Choroid plexus epithelial cell (primary cell): Measurements from ENCODE around the gene CRHR2.

Experiments
- DNase-seq: peaks from one replicate; pipeline ENCODE4 v3.0.0-alpha.2; 2010; ENCODE audit warnings: low read depth
- H3K4me3 ChIP-seq: 2 replicates; pipeline ENCODE4 v1.5.1; 2011; ENCODE audit warnings: low read depth, mild to moderate bottlenecking, control low read depth, low read length, moderate library complexity
- TF ChIP-seq, protein P1 (sequence below): conservative IDR thresholded peaks from 2 replicates; pipeline ENCODE4 v1.5.1; 2011; ENCODE audit warnings: low read depth, mild to moderate bottlenecking, control low read depth, inconsistent platforms, low read length, moderate library complexity

The CRHR2 gene

GRCh38 chr7:30671793-30672465, 10.3 kb downstream of the CRHR2 start:
- TF ChIP-seq, protein P1, sequence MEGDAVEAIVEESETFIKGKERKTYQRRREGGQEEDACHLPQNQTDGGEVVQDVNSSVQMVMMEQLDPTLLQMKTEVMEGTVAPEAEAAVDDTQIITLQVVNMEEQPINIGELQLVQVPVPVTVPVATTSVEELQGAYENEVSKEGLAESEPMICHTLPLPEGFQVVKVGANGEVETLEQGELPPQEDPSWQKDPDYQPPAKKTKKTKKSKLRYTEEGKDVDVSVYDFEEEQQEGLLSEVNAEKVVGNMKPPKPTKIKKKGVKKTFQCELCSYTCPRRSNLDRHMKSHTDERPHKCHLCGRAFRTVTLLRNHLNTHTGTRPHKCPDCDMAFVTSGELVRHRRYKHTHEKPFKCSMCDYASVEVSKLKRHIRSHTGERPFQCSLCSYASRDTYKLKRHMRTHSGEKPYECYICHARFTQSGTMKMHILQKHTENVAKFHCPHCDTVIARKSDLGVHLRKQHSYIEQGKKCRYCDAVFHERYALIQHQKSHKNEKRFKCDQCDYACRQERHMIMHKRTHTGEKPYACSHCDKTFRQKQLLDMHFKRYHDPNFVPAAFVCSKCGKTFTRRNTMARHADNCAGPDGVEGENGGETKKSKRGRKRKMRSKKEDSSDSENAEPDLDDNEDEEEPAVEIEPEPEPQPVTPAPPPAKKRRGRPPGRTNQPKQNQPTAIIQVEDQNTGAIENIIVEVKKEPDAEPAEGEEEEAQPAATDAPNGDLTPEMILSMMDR = no peak
- no peak overlapping the region for H3K4me3 ChIP-seq
- peak; percentile 80 for DNase-seq

DNA sequence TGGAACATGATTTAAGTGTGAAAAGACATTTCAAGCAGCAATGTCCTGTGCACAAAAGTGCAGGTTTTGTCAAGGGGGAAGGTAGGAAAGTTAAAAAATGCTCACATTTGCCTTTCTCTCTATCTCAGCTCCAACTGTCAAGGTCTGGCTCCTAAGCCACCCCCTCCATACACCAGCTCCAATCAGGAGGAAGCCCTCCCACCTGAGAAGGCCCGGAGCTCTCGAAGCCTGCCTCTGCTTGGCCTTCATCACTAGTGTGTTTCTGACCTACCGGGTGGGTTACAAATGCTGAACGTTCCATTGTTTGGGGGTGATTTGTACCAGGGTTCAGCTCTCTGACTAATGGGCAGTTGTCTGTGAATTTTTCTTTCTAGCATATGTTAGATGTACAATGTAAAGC, 14.2 kb downstream of the CRHR2 start:
- H3K4me3 ChIP-seq = no peak overlapping the region
- DNase-seq = no peak
- TF ChIP-seq, protein P1 = no peak

GRCh38 chr7:30667172-30667571, 15.1 kb downstream of the CRHR2 start:
- H3K4me3 ChIP-seq = no peak overlapping the region
- TF ChIP-seq, protein P1 = no peak
- DNase-seq = no peak

- no peak overlapping the region for H3K4me3 ChIP-seq
- TF ChIP-seq, protein P1 = no peak
- DNase-seq = no peak
Observed at GRCh38 chr7:30665449-30665848, 16.8 kb downstream of the CRHR2 start.

GRCh38 chr7:30665043-30665442, 17.2 kb downstream of the CRHR2 start:
- DNase-seq = no peak
- TF ChIP-seq, protein P1 = no peak
- no peak overlapping the region for H3K4me3 ChIP-seq

- DNase-seq = no peak
- no peak overlapping the region for H3K4me3 ChIP-seq
- TF ChIP-seq, protein P1 = no peak
Observed at GRCh38 chr7:30664184-30664885, 17.9 kb downstream of the CRHR2 start.

- no peak overlapping the region for H3K4me3 ChIP-seq
- no peak for DNase-seq
- TF ChIP-seq, protein P1 = no peak
Observed at GRCh38 chr7:30663414-30663813, 18.8 kb downstream of the CRHR2 start.
